Astrocyte of the cerebellum (primary cell): ENCODE data around the gene COBLL1.

Source experiments
- DNase-seq: peaks from one replicate; pipeline ENCODE4 v3.0.0-alpha.2; 2011; ENCODE audit warnings: low read depth
- H3K4me3 ChIP-seq: 2 replicates; pipeline ENCODE4 v1.5.1; 2011; ENCODE audit warnings: mild to moderate bottlenecking, low read depth, low read length, moderate library complexity
- in situ Hi-C: cut with HindIII; loops from 2 replicates; pipeline ENCODE4 v1.10.0; 2017; ENCODE audit warnings: low sequenced_read_pairs
- TF ChIP-seq, protein P1 (sequence below): IDR thresholded peaks from 2 replicates; pipeline ENCODE4 v1.5.1; 2012; ENCODE audit warnings: low read length, low read depth, moderate library complexity, mild to moderate bottlenecking; ENCODE audit errors: missing control alignments

Gene COBLL1

DNA sequence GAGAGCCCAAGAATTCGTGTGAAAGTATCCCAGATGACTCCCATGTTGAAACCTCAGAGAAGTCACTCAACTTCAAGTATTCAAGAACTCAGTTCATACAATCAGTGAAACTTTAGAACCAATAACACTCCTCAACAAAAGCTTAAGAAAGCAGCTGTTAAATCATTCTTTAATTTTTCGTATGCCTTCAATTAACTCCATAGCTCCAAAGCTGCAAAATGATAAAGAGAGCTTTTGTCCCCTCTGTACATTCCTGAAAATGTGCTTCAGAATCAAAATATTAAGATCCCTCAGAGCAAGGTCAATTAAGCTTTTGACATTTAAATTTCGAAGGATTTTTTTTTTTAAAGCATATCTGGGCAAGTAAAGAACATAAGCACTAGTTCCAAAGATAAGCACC is 4.7 kb downstream of the COBLL1 start:
- TF ChIP-seq, protein P1, sequence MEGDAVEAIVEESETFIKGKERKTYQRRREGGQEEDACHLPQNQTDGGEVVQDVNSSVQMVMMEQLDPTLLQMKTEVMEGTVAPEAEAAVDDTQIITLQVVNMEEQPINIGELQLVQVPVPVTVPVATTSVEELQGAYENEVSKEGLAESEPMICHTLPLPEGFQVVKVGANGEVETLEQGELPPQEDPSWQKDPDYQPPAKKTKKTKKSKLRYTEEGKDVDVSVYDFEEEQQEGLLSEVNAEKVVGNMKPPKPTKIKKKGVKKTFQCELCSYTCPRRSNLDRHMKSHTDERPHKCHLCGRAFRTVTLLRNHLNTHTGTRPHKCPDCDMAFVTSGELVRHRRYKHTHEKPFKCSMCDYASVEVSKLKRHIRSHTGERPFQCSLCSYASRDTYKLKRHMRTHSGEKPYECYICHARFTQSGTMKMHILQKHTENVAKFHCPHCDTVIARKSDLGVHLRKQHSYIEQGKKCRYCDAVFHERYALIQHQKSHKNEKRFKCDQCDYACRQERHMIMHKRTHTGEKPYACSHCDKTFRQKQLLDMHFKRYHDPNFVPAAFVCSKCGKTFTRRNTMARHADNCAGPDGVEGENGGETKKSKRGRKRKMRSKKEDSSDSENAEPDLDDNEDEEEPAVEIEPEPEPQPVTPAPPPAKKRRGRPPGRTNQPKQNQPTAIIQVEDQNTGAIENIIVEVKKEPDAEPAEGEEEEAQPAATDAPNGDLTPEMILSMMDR = no peak
- no peak overlapping the region for H3K4me3 ChIP-seq
- in situ Hi-C loops = no loop called here
- no peak for DNase-seq

DNA sequence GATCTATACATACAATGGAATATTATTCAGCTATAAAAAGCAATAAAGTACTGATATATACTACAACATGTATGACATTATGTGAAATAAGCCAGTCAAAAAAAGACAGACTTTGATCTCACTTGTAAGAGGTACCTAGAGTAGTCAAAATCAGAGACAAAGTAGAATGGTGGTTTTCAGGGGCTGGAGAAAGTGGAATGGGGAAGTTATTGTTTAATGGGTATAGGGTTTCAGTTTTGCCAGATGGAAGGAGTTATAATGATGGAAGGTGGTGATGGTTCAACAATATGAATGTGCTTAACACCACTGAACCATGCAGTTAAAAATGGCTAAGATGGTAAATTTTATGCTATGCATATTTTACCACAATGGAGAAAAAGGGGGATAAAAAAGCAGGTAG is 6.3 kb downstream of the COBLL1 start:
- no peak for DNase-seq
- TF ChIP-seq, protein P1 = no peak
- no peak overlapping the region for H3K4me3 ChIP-seq
- in situ Hi-C loops = no loop called here

- in situ Hi-C loops = no loop called here
These were observed 9.7 kb downstream of the COBLL1 start for GRCh38 chr2:164831887-164832286.

DNA sequence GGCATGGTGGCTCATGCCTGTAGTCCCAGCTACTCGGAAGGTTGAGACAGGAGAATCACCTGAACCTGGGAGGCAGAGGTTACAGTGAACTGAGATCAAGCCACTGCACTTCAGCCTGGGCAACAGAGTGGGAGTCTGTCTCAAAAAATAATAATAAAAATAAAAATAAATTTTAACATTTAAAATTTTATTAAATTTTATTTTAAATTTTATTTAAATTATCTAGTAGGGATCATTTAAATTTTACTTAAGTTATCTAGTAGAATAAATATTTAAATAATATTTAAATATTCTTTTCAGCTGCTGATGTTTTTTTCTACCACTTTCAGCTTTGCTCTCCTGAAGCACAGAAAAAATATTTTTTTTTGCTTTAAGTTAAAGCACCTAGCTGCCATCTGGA is 10.4 kb downstream of the COBLL1 start:
- no peak for DNase-seq
- no peak overlapping the region for H3K4me3 ChIP-seq
- in situ Hi-C loops = no loop called here
- TF ChIP-seq, protein P1 = no peak

More at GRCh38 chr2:164831887-164832286, 9.7 kb downstream of the COBLL1 start:
- TF ChIP-seq, protein P1 = no peak
- H3K4me3 ChIP-seq = no peak overlapping the region
- no peak for DNase-seq

DNA sequence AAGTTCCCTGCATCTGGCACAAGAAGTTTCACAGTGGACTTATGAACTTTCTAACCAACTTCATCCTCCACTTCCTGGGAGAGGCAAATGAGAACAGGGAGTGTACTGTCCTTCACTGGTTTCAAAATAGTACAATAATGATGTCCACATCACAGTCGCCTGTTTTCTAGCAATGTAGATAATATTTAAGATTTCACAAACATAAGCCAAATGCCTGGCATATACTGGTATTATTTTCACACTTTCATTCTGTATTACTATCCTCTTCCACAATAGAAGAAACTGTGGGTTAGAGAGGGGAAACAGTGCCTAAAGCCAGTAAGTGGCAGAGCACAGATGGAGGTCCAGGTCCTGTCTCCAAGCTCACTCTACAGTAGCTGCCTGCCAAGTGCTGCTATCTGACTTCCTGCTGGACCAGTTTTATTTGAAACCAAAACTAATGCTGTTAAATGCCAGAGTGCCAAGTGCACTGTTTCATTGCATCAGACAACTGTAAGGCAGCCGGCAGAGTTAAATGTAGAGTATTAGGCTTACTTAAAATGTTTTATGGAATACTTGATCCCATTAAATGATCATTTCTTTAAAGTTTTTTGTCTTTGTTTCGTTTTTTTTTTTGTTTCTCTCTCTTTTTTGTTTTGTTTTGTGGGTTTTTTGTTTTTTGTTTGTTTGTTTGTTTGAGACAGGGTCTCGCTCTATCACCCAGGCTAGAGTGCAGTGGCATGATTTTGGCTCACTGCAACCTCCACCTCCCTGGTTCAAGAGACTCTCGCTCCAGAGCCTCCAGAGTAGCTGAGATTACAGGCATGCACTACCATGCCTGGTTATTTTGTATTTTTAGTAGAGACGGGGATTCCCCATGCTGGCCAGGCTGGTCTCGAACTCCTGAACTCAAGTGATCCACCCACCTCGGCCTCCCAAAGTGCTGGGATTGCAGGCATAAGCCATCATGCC is 15.1 kb downstream of the COBLL1 start:
- no peak overlapping the region for H3K4me3 ChIP-seq
- DNase-seq = peak; percentile 36
- in situ Hi-C loops = no loop called here
- TF ChIP-seq, protein P1 = no peak

DNA sequence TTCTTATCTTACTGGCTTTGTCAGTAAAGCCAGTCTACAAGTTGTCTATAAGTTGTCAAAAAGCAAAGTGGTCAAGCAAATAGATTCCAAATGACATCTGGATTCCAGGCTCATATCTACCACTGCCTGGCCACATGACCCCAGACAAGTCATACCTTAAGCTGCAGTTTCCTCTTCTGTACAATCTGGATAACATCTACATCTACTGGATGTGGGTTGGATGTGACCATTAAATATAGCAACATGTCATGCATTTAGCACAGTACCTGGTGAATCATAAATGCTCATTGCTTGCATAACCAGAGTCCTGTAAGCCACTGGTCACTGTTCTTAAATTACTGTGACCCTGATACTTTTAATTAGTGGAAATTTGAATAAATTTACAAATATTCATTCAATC is 16.8 kb downstream of the COBLL1 start:
- no peak overlapping the region for H3K4me3 ChIP-seq
- in situ Hi-C loops = no loop called here
- TF ChIP-seq, protein P1 = no peak
- no peak for DNase-seq
